ENCODE measurements around the gene RAI14.

DNA sequence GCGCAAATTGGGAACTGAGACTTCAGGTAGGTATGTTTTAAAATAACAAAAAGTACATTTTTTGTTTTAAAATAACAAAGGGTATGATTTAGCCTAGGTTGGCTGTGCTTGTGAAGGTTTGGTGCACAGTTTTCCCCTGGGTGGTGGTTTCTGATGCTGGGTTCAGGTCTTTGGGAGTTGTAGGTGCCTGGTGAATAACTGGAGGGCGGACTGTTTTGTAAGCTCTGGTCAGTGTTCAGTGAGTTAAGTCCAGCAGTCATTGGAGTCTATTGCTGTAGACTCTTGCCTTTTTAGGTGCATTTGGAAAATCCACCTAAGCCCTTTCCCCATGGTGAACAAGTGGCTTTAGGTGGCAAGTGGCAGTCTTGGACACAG lies 43.9 kb downstream of the RAI14 start:
- TF ChIP-seq CTCF (conservative IDR thresholded peaks at IDR 0.05), result no peak
- no peak for TF ChIP-seq ZFX (IDR thresholded peaks at IDR 0.05)

Measured in C4-2B (cell line).